ENCODE data around the gene TM9SF4. TPM values are rescaled to one million over a fixed set of nuclear protein-coding genes. Genes with fewer than 3 reads are reported as not detected.

TM9SF4 gene
- total RNA-seq, 5 donors from 2014 or later (not counting 1 experiment from before 2014, with no cell fraction given) = 32.6 to 42.3 (median 38.0) TPM

- ChIA-PET POLR2A (no interaction called here), CTCF (no interaction called here)
- no peak for DNase-seq
- 100% methylated on average over 8 of the region's 8 CpGs for whole genome bisulfite sequencing (ENCODE audit: insufficient coverage)
- Histone ChIP-seq H3K9me3 (no peaks in the 10 kb centered on the region), H3K27me3 (replicated peaks in 1 of 2; ENCODE audit: control insufficient read depth in 2 of 2, extremely low read depth in 1 of 2, insufficient read depth in 2 of 2, low read length in 1 of 2) (no peaks in the 10 kb centered on the region), H3K4me1 (ENCODE audit: control insufficient read depth in 1 of 2, extremely low read depth in 1 of 2, insufficient read depth in 2 of 2, low read length in 2 of 2) (no peaks in the 10 kb centered on the region), H3K27ac (ENCODE audit: low read length) (no peak overlapping the region), H3K36me3 (ENCODE audit: control insufficient read depth in 2 of 2, extremely low read depth in 1 of 2, insufficient read depth in 1 of 2, low read length in 1 of 2) (peaks cover 24 to 79% of the 10 kb centered on the region in 2 donors), H3K4me3 (ENCODE audit: control insufficient read depth in 1 of 2, extremely low read depth in 1 of 2, low read length in 1 of 2) (no peak overlapping the region)
- no peak overlapping the region for H3K4me3 Mint-ChIP-seq
- peaks cover 64% of the 10 kb centered on the region for H3K36me3 Mint-ChIP-seq
- ATAC-seq (replicated peaks in 1 of 4) = no peak
- peaks cover 0 to 7% (median 0%) of the 10 kb centered on the region in 3 donors for H3K4me1 Mint-ChIP-seq
- H3K9me3 Mint-ChIP-seq = no peaks in the 10 kb centered on the region
- H3K27ac Mint-ChIP-seq = no peak overlapping the region
- no peaks in the 10 kb centered on the region for H3K27me3 Mint-ChIP-seq
Observed at GRCh38 chr20:32138921-32139320, 29.4 kb downstream of the TM9SF4 start.

GRCh38 chr20:32139947-32140346 is 30.4 kb downstream of the TM9SF4 start:
- Histone ChIP-seq H3K36me3 (ENCODE audit: control insufficient read depth in 2 of 2, extremely low read depth in 1 of 2, insufficient read depth in 1 of 2, low read length in 1 of 2) (peaks cover 20 to 85% of the 10 kb centered on the region in 2 donors), H3K27me3 (replicated peaks in 1 of 2; ENCODE audit: control insufficient read depth in 2 of 2, extremely low read depth in 1 of 2, insufficient read depth in 2 of 2, low read length in 1 of 2) (no peaks in the 10 kb centered on the region), H3K9me3 (no peaks in the 10 kb centered on the region), H3K4me3 (ENCODE audit: control insufficient read depth in 1 of 2, extremely low read depth in 1 of 2, low read length in 1 of 2) (no peak overlapping the region), H3K27ac (ENCODE audit: low read length) (no peak overlapping the region), H3K4me1 (ENCODE audit: control insufficient read depth in 1 of 2, extremely low read depth in 1 of 2, insufficient read depth in 2 of 2, low read length in 2 of 2) (no peaks in the 10 kb centered on the region)
- H3K4me3 Mint-ChIP-seq = no peak overlapping the region
- H3K27me3 Mint-ChIP-seq = no peaks in the 10 kb centered on the region
- peaks cover 0 to 7% (median 0%) of the 10 kb centered on the region in 3 donors for H3K4me1 Mint-ChIP-seq
- CTCF ChIA-PET = no interaction called here
- H3K9me3 Mint-ChIP-seq = no peaks in the 10 kb centered on the region
- no peak for ATAC-seq (replicated peaks in 1 of 4)
- H3K27ac Mint-ChIP-seq = no peak overlapping the region
- 87% methylated on average over 2 of the region's 3 CpGs for WGBS (ENCODE audit: insufficient coverage)
- peaks cover 71% of the 10 kb centered on the region for H3K36me3 Mint-ChIP-seq
- DNase-seq = no peak
- POLR2A ChIA-PET = no interaction called here

DNA sequence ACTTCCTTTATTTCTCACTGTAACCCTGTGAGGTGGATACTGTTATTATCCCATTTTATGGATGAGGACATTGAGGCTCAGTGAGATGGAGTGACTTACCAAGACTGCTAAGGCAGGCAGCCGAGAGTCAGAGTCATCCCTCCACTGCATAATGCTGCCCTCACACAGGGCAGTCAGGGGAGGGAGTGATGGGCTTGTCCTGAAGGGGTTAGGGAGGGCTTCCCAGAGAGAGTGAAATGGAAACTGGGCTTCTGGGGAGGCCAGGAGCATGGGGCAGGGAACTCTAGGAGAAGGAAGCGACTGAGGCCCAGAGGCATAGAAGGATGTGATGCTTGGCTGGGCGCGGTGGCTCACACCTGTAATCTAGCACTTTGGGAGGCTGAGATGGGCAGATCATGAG is 31.1 kb downstream of the TM9SF4 start:
- H3K4me3 Mint-ChIP-seq = no peak overlapping the region
- H3K36me3 ChIP-seq (ENCODE audit: control insufficient read depth in 2 of 2, extremely low read depth in 1 of 2, insufficient read depth in 1 of 2, low read length in 1 of 2) = peaks cover 20 to 88% of the 10 kb centered on the region in 2 donors
- H3K36me3 Mint-ChIP-seq = peaks cover 73% of the 10 kb centered on the region
- H3K4me3 ChIP-seq (ENCODE audit: control insufficient read depth in 1 of 2, extremely low read depth in 1 of 2, low read length in 1 of 2) = no peak overlapping the region
- no peaks in the 10 kb centered on the region for H3K9me3 Mint-ChIP-seq
- H3K27me3 Mint-ChIP-seq = no peaks in the 10 kb centered on the region
- no peak overlapping the region for H3K27ac ChIP-seq (ENCODE audit: low read length)
- no peaks in the 10 kb centered on the region for H3K9me3 ChIP-seq
- DNase-seq (no peak), ATAC-seq (replicated peaks in 1 of 4) (no peak)
- CTCF ChIA-PET = no interaction called here
- WGBS (ENCODE audit: insufficient coverage) = 100% methylated on average over 3 of the region's 4 CpGs
- no peaks in the 10 kb centered on the region for H3K4me1 ChIP-seq (ENCODE audit: control insufficient read depth in 1 of 2, extremely low read depth in 1 of 2, insufficient read depth in 2 of 2, low read length in 2 of 2)
- H3K27me3 ChIP-seq (replicated peaks in 1 of 2; ENCODE audit: control insufficient read depth in 2 of 2, extremely low read depth in 1 of 2, insufficient read depth in 2 of 2, low read length in 1 of 2) = no peaks in the 10 kb centered on the region
- peaks cover 0 to 7% (median 0%) of the 10 kb centered on the region in 3 donors for H3K4me1 Mint-ChIP-seq
- POLR2A ChIA-PET = no interaction called here
- H3K27ac Mint-ChIP-seq = no peak overlapping the region

- ATAC-seq (replicated peaks in 1 of 4) = no peak
- ChIA-PET CTCF (no interaction called here), POLR2A (no interaction called here)
- no peak for DNase-seq
- H3K36me3 ChIP-seq (ENCODE audit: control insufficient read depth in 2 of 2, extremely low read depth in 1 of 2, insufficient read depth in 1 of 2, low read length in 1 of 2) = peaks cover 28 to 89% of the 10 kb centered on the region in 2 donors
- no peaks in the 10 kb centered on the region for H3K27me3 ChIP-seq (replicated peaks in 1 of 2; ENCODE audit: control insufficient read depth in 2 of 2, extremely low read depth in 1 of 2, insufficient read depth in 2 of 2, low read length in 1 of 2)
- Mint-ChIP-seq H3K9me3 (no peaks in the 10 kb centered on the region), H3K27me3 (no peaks in the 10 kb centered on the region), H3K36me3 (peaks cover 74% of the 10 kb centered on the region), H3K4me1 (peaks cover 0 to 7% (median 0%) of the 10 kb centered on the region in 3 donors), H3K27ac (no peak overlapping the region), H3K4me3 (no peak overlapping the region)
- H3K9me3 ChIP-seq = no peaks in the 10 kb centered on the region
- H3K4me3 ChIP-seq (ENCODE audit: control insufficient read depth in 1 of 2, extremely low read depth in 1 of 2, low read length in 1 of 2) = no peak overlapping the region
- no peaks in the 10 kb centered on the region for H3K4me1 ChIP-seq (ENCODE audit: control insufficient read depth in 1 of 2, extremely low read depth in 1 of 2, insufficient read depth in 2 of 2, low read length in 2 of 2)
- 97% methylated on average over 21 of the region's 21 CpGs for WGBS (ENCODE audit: insufficient coverage)
- H3K27ac ChIP-seq (ENCODE audit: low read length) = no peak overlapping the region
Observed at GRCh38 chr20:32141465-32141980, 32.0 kb downstream of the TM9SF4 start.

DNA sequence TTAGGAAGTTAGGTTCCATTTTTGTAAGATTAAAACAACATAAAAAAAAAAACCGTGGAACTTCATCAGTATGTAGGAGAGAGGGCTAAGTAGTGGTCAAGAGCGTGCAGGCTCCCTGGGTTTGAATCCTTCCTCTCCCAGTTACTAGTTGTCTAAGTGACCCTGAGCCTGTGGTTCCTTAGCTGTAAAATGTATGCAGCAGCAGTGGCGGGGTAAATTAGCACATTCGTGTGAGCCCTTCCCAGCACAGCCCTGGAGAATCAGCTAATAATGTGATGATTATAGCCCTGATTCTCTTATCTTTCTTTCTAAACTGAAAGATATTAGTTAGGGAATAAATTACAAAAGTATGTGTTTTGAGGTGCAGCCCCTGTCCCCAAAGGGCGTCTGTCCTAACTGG is 32.6 kb downstream of the TM9SF4 start:
- H3K9me3 Mint-ChIP-seq = no peaks in the 10 kb centered on the region
- ChIA-PET POLR2A (no interaction called here), CTCF (no interaction called here)
- H3K36me3 ChIP-seq (ENCODE audit: control insufficient read depth in 2 of 2, extremely low read depth in 1 of 2, insufficient read depth in 1 of 2, low read length in 1 of 2) = peaks cover 30 to 89% of the 10 kb centered on the region in 2 donors
- H3K4me1 Mint-ChIP-seq = peaks cover 0 to 7% (median 0%) of the 10 kb centered on the region in 3 donors
- no peaks in the 10 kb centered on the region for H3K27me3 Mint-ChIP-seq
- 100% methylated on average over 2 of the region's 5 CpGs for WGBS (ENCODE audit: insufficient coverage)
- no peak for DNase-seq
- no peaks in the 10 kb centered on the region for H3K27me3 ChIP-seq (replicated peaks in 1 of 2; ENCODE audit: control insufficient read depth in 2 of 2, extremely low read depth in 1 of 2, insufficient read depth in 2 of 2, low read length in 1 of 2)
- no peaks in the 10 kb centered on the region for H3K9me3 ChIP-seq
- H3K27ac Mint-ChIP-seq = no peak overlapping the region
- H3K4me1 ChIP-seq (ENCODE audit: control insufficient read depth in 1 of 2, extremely low read depth in 1 of 2, insufficient read depth in 2 of 2, low read length in 2 of 2) = no peaks in the 10 kb centered on the region
- peaks cover 74% of the 10 kb centered on the region for H3K36me3 Mint-ChIP-seq
- no peak overlapping the region for H3K4me3 Mint-ChIP-seq
- H3K4me3 ChIP-seq (ENCODE audit: control insufficient read depth in 1 of 2, extremely low read depth in 1 of 2, low read length in 1 of 2) = no peak overlapping the region
- no peak for ATAC-seq (replicated peaks in 1 of 4)
- no peak overlapping the region for H3K27ac ChIP-seq (ENCODE audit: low read length)

- no peak for DNase-seq
- H3K27me3 ChIP-seq (replicated peaks in 1 of 2; ENCODE audit: control insufficient read depth in 2 of 2, extremely low read depth in 1 of 2, insufficient read depth in 2 of 2, low read length in 1 of 2) = no peaks in the 10 kb centered on the region
- no peak overlapping the region for H3K4me3 Mint-ChIP-seq
- H3K4me1 Mint-ChIP-seq = peaks cover 0 to 7% (median 0%) of the 10 kb centered on the region in 3 donors
- H3K9me3 Mint-ChIP-seq = no peaks in the 10 kb centered on the region
- peaks cover 30 to 84% of the 10 kb centered on the region in 2 donors for H3K36me3 ChIP-seq (ENCODE audit: control insufficient read depth in 2 of 2, extremely low read depth in 1 of 2, insufficient read depth in 1 of 2, low read length in 1 of 2)
- ChIA-PET CTCF (no interaction called here), POLR2A (no interaction called here)
- H3K9me3 ChIP-seq = no peaks in the 10 kb centered on the region
- H3K36me3 Mint-ChIP-seq = peaks cover 68% of the 10 kb centered on the region
- H3K4me1 ChIP-seq (ENCODE audit: control insufficient read depth in 1 of 2, extremely low read depth in 1 of 2, insufficient read depth in 2 of 2, low read length in 2 of 2) = no peaks in the 10 kb centered on the region
- no peak overlapping the region for H3K27ac ChIP-seq (ENCODE audit: low read length)
- 100% methylated on average over 4 of the region's 15 CpGs for WGBS (ENCODE audit: insufficient coverage)
- H3K27me3 Mint-ChIP-seq = no peaks in the 10 kb centered on the region
- ATAC-seq (replicated peaks in 1 of 4) = no peak
- no peak overlapping the region for H3K27ac Mint-ChIP-seq
- H3K4me3 ChIP-seq (ENCODE audit: control insufficient read depth in 1 of 2, extremely low read depth in 1 of 2, low read length in 1 of 2) = no peak overlapping the region
Observed at GRCh38 chr20:32142991-32143390, 33.5 kb downstream of the TM9SF4 start.
